ENCODE measurements around the gene FHL3. TPM values are rescaled to one million over a fixed set of nuclear protein-coding genes. Genes with fewer than 3 reads are reported as not detected.
A peak's percentile ranks its signal among the peaks of the same experiment; 100 is the strongest.

FHL3 gene
- total RNA-seq, 1 donor from 2014 or later = 1.6 TPM

GRCh38 chr1:37998089-37998808 lies 7.1 kb downstream of the FHL3 start:
- Mint-ChIP-seq H3K4me3 (no peak overlapping the region), H3K27me3 (no peaks in the 10 kb centered on the region), H3K9me3 (no peaks in the 10 kb centered on the region), H3K4me1 (peaks cover 14% of the 10 kb centered on the region), H3K27ac (no peak overlapping the region), H3K36me3 (ENCODE audit: low read depth) (no peaks in the 10 kb centered on the region)
- TF ChIP-seq CTCF (IDR thresholded peaks at IDR 0.05) = no peak
- intact Hi-C loops (cut with micrococcal nuclease) = loop anchor here (10.0 kb wide), 1 partner anchor 403 kb away; the partner anchor contains the start of gene GNL2
- ATAC-seq (ENCODE audit: low read depth) = no peak
- POLR2A ChIA-PET = no interaction called here
- CTCF ChIA-PET = interaction anchor here (1.1 kb wide), 1 partner anchor 109 kb away, joined by 3 read pairs; no protein-coding TSS in a partner anchor
- no peak for DNase-seq

GRCh38 chr1:37997256-37998088 lies 7.8 kb downstream of the FHL3 start:
- no peak for DNase-seq
- Mint-ChIP-seq H3K36me3 (ENCODE audit: low read depth) (no peaks in the 10 kb centered on the region), H3K4me1 (peaks cover 14% of the 10 kb centered on the region), H3K9me3 (no peaks in the 10 kb centered on the region), H3K27me3 (no peaks in the 10 kb centered on the region), H3K4me3 (no peak overlapping the region), H3K27ac (no peak overlapping the region)
- TF ChIP-seq CTCF (IDR thresholded peaks at IDR 0.05) = no peak
- ChIA-PET CTCF (no interaction called here), POLR2A (no interaction called here)
- no peak for ATAC-seq (ENCODE audit: low read depth)
- intact Hi-C loops (cut with micrococcal nuclease) = loop anchor here (10.0 kb wide), 1 partner anchor 403 kb away; the partner anchor contains the start of gene GNL2

GRCh38 chr1:37995751-37996345 lies 9.5 kb downstream of the FHL3 start:
- Mint-ChIP-seq H3K27me3 (no peaks in the 10 kb centered on the region), H3K27ac (no peak overlapping the region), H3K9me3 (no peaks in the 10 kb centered on the region), H3K4me1 (peaks cover 14% of the 10 kb centered on the region), H3K4me3 (peak overlapping the region; percentile 79), H3K36me3 (ENCODE audit: low read depth) (no peaks in the 10 kb centered on the region)
- no peak for TF ChIP-seq CTCF (IDR thresholded peaks at IDR 0.05)
- DNase-seq (peak; percentile 32), ATAC-seq (ENCODE audit: low read depth) (peak; percentile 69)
- CTCF ChIA-PET = no interaction called here
- POLR2A ChIA-PET = interaction anchor here (0.6 to 0.7 kb wide), 3 partner anchors 15 to 106 kb away, joined by 3 to 8 read pairs (median 6); no protein-coding TSS in a partner anchor
- intact Hi-C loops (cut with micrococcal nuclease) = loop anchor here (10.0 kb wide), 1 partner anchor 401 kb away; the partner anchor contains the start of gene GNL2

GRCh38 chr1:37994886-37995566 lies 10.3 kb downstream of the FHL3 start:
- DNase-seq = no peak
- Mint-ChIP-seq H3K27me3 (peaks cover 1% of the 10 kb centered on the region), H3K9me3 (no peaks in the 10 kb centered on the region), H3K36me3 (ENCODE audit: low read depth) (no peaks in the 10 kb centered on the region), H3K4me1 (peaks cover 17% of the 10 kb centered on the region), H3K27ac (peak overlapping the region; percentile 19), H3K4me3 (peak overlapping the region; percentile 46)
- ATAC-seq (ENCODE audit: low read depth) = no peak
- ChIA-PET CTCF (no interaction called here), POLR2A (interaction anchor here (0.6 kb wide), 1 partner anchor 93 kb away, joined by 3 read pairs; no protein-coding TSS in a partner anchor)
- intact Hi-C loops (cut with micrococcal nuclease) = loop anchor here (10.0 kb wide), 1 partner anchor 400 kb away; the partner anchor contains the start of gene GNL2
- no peak for TF ChIP-seq CTCF (IDR thresholded peaks at IDR 0.05)
